GM18502 (cell line): Measurements from ENCODE around the gene SSC5D.
"Not testable (repeated sequence)": the region's sequence is repeated elsewhere in the genome, so short reads cannot be mapped to it uniquely, and the experiment has no call there.

Experiments used
- ATAC-seq: cut with Tn5 transposase; IDR thresholded peaks from one replicate; pipeline ENCODE4 v1.9.1; 2021; ENCODE audit warnings: mild to moderate bottlenecking; ENCODE audit not compliant: unreplicated experiment, poor library complexity

The SSC5D gene

GRCh38 chr19:55487924-55488687 lies at the start of gene SSC5D:
TSS of gene SSC5D (plus strand) at chr19:55488436. CDS start at chr19:55488590, 154 bp downstream.
- no peak for ATAC-seq

GRCh38 chr19:55439052-55439451 lies 49.2 kb upstream of the SSC5D start:
- ATAC-seq = no peak

GRCh38 chr19:55440411-55441105 lies 47.7 kb upstream of the SSC5D start:
- ATAC-seq = no peak

GRCh38 chr19:55441319-55441691 lies 46.9 kb upstream of the SSC5D start:
- ATAC-seq = no peak

- ATAC-seq = no peak
These were observed 46.4 kb upstream of the SSC5D start for GRCh38 chr19:55441692-55442321.

GRCh38 chr19:55442372-55442961 lies 45.8 kb upstream of the SSC5D start:
- no peak for ATAC-seq

GRCh38 chr19:55443045-55443823 lies 45.0 kb upstream of the SSC5D start, which contains the start of gene SHISA7:
TSS of gene SHISA7 (minus strand) at chr19:55443300. CDS start at chr19:55442863, 437 bp downstream.
- no peak for ATAC-seq

- ATAC-seq = no peak
These were observed 44.3 kb upstream of the SSC5D start for GRCh38 chr19:55443824-55444480.

GRCh38 chr19:55444646-55445045 lies 43.6 kb upstream of the SSC5D start:
- ATAC-seq = no peak

- no peak for ATAC-seq
These were observed 42.2 kb upstream of the SSC5D start for GRCh38 chr19:55446060-55446459.

GRCh38 chr19:55447421-55448174 lies 40.6 kb upstream of the SSC5D start:
- no peak for ATAC-seq

GRCh38 chr19:55448175-55448490 lies 40.1 kb upstream of the SSC5D start:
- not testable (repeated sequence) for ATAC-seq

GRCh38 chr19:55449469-55449868 lies 38.8 kb upstream of the SSC5D start:
- ATAC-seq = no peak

- ATAC-seq = no peak
These were observed 36.9 kb upstream of the SSC5D start for GRCh38 chr19:55451163-55451964.

GRCh38 chr19:55451965-55452748 lies 36.1 kb upstream of the SSC5D start:
- ATAC-seq = no peak

- ATAC-seq = no peak
These were observed 35.4 kb upstream of the SSC5D start for GRCh38 chr19:55452749-55453346.
